NT2/D1 (cell line): ENCODE measurements around the gene HS3ST2.

Experiments
- SUZ12 ChIP-seq: IDR thresholded peaks from 2 replicates; pipeline ENCODE4 v1.6.1; 2011; ENCODE audit not compliant: insufficient read length, insufficient read depth; ENCODE audit errors: extremely low read depth
- YY1 ChIP-seq: IDR thresholded peaks from 2 replicates; pipeline ENCODE4 v1.6.1; 2011; ENCODE audit not compliant: insufficient read length, insufficient read depth
- ZNF274 ChIP-seq: IDR thresholded peaks from 2 replicates; pipeline ENCODE4 v1.6.1; 2011; ENCODE audit warnings: mild to moderate bottlenecking, low read depth, low read length

- no peak for TF ChIP-seq YY1
- TF ChIP-seq ZNF274: no peak
- no peak for TF ChIP-seq SUZ12
Measured at GRCh38 chr16:22887445-22887844, 73.5 kb downstream of the HS3ST2 start.
